Amygdala (tissue), 56 donors: ENCODE measurements around the gene NMRK1.
A peak's percentile ranks its signal among the peaks of the same experiment; 100 is the strongest.

Source experiments
- DNase-seq, 56 donors: peaks; one replicate each; lab custom pipeline; 2025; lab: John Stamatoyannopoulos, UW

The NMRK1 gene

GRCh38 chr9:75064307-75065025, 23.5 kb downstream of the NMRK1 start:
- DNase-seq: peak in 13 of 56 donors; percentile 2 to 64 (median 17)

GRCh38 chr9:75063556-75064305, 24.2 kb downstream of the NMRK1 start:
- no peak for DNase-seq

DNA sequence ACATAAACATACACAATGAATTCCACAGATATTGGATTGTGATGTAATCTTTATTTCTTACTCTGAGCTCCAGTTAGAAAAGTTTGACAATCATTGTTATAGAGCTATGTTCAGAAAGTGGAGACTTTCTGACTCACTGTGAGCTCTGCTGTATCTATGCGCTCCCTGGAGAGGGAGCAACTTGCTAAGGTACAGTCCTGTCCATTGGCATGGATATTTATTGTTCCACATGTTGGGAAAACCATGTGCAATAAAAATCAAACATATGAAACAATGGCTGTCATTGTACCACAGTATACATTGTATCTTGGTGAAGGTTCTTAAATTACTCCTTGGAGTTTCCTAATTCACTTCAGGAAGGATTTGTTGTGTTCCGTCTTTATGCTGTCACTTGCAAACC, 26.8 kb downstream of the NMRK1 start:
- no peak for DNase-seq

DNA sequence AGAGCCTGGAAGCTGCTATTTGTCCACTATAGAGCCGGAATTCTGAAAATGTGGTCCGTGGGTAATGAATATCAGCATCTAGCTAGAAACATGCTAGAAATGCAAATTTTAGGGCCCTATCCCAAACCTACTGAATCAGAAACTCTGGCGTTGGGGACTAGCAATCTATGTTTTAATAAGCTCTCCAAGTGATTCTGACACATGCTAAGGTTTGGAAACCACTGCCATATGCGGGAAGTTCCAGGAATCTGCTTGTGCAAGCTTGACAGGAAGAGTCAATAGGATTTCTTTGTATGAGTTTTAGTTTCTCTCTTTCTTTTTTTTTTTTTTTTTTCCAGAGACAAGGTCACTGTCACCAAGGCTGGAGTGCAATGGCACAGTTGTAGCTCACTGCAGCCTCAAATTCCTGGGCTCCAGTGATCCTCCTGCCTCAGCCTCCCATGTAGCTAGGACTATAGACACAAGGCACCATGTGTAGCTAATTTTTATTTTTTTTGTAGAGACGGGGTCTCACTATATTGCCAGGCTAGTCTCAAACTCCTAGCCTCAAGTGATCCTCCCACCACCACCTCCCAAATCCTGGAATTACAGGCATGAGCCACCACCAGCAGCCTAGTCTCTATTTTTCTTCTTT, 33.5 kb downstream of the NMRK1 start:
- DNase-seq: no peak

DNA sequence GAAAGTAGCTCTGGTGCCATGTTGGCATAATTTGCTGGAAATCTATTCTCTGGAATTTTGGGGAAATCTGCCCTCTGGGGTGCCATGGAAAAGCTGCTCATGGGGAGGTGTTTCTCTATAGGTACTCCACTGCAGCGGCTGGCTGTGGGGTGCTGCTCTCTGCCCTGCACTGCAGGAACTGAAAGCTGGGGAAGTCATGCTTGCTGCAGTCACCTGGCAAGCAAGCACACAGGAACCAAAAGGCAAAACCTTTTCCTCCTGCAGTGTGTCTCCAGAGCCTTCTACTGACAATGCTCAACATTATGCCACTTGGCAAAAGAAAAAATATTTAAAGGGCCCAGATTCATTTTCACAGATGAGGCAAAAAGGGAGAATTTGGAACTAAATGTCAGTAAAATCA, 34.1 kb downstream of the NMRK1 start:
- no peak for DNase-seq

- no peak for DNase-seq
These were observed 36.7 kb downstream of the NMRK1 start for GRCh38 chr9:75051285-75051684.

DNA sequence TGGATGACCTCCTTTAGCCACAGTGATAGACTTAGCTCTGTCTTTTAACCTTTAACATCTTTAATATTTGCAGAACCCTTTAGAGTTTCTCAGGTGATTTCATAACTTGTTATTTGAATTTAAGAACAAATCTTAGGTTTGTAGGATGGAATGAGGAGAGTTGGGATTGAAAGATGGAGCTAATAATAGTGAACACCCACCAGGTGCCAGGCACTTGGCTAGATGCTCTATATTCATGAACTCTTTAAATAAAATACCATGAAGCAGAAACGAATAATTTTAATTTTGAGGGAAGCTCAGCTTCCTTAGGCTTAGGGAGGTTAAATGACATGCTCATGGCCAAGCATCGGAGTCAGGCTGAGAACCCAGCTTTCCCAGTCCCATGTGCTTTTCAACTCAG, 40.4 kb downstream of the NMRK1 start:
- no peak for DNase-seq

DNA sequence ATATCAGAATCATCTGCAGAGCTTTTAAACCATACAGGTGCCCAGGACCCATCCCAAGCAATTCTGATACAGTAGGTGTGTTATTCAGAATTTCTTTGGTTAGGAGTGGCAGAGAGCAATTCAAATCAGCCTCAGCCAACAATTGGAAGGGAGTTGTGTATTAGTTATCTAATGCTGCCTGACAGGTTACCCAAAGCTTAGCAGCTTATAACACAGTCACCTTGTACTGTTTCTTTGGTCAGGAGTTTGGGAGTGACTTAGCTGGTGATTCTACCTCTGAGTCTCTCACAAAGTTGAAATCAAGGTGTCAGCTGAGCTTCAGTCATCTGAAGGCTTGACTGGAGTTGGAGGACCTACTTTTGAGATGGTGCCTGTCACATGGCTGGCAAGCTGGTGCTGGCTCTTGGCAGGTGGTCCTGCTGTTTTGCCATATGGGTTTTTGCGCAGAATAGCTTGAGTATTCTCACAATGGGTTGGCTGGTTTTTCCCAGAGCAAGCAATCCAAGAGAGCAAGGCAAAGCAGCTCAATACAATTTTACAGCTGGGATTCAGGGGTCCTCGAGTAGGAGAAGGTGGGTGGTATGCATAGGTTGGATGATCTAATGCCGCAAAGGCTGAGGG, 41.1 kb downstream of the NMRK1 start:
- peak in 1 of 56 donors; percentile 7 for DNase-seq

- DNase-seq: no peak
These were observed 46.9 kb downstream of the NMRK1 start for GRCh38 chr9:75041041-75041440.

GRCh38 chr9:75039801-75040200, 48.2 kb downstream of the NMRK1 start:
- DNase-seq: no peak

- DNase-seq: no peak
These were observed 48.9 kb downstream of the NMRK1 start for GRCh38 chr9:75039009-75039408.

DNA sequence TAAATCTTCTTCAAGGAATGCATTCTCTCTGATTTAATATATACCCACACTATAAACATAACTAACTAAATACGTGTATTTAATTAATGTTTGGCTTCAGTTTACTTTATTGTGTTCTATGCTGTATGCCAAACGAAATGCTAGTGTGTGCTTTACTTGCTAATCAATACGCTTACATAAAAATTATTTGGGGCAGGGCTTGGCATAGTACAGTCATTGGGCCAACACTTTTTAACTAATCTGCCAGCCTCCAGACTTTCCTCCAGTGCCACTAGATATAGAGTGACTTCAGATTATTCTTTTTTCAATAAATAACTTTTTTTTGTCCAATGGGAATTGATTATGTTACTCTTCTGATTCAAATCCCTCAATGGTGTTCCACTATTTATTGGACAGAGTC, 51.2 kb downstream of the NMRK1 start:
- no peak for DNase-seq

DNA sequence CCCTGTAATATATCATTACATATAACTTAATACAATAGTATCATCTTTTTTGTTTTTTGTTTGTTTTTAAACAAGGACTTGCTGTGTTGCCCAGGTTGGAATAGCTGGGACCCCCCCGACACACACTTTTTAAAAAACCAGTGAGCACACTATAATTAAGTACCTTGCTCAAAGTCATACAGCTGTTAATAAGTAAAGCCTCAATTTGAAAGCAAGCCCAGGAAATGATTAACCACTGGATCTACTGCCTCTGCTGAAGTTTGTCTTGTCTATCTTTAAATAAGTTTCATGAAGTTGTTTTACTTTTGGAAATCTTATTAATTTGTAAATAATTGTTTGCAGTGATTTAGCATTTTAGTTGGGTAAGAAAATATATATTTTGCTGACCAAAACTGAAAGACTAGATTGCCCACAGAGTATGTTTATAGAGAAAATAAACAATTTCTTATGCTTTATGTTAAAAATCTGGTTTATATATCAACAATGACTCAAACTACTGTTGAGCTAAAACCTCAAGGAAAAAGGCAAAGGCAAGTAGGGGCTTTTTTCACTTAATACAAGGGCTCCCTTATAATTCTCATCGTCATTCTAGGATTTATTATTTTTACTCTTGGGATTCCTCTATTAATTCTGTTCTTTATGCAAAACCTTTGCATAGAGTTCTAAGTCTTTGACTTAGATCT, 54.0 kb downstream of the NMRK1 start:
- no peak for DNase-seq

GRCh38 chr9:75027187-75028107, 60.5 kb downstream of the NMRK1 start:
- DNase-seq: peak in 44 of 56 donors; percentile 10 to 77 (median 50)

DNA sequence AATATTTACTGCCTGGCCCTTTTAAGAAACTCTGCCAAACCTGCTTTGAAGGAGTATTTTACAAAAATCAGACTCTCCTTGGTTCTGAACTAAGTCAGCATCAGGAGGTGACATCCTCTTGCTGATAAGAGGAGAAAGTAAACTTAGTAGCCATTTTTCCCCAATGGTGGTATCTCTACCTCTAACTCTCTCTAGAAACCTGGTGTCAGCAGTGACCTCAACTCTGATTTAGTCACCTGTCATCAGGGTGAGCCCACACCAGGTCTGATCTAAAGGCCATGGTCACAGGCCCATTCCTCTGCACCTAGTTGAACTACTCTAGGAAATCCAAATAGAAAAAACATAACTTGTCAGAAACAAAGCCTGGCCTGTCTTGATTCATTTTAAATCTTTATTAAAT, 64.1 kb downstream of the NMRK1 start:
- DNase-seq: no peak

GRCh38 chr9:75019654-75020053, 68.3 kb downstream of the NMRK1 start:
- no peak for DNase-seq

DNA sequence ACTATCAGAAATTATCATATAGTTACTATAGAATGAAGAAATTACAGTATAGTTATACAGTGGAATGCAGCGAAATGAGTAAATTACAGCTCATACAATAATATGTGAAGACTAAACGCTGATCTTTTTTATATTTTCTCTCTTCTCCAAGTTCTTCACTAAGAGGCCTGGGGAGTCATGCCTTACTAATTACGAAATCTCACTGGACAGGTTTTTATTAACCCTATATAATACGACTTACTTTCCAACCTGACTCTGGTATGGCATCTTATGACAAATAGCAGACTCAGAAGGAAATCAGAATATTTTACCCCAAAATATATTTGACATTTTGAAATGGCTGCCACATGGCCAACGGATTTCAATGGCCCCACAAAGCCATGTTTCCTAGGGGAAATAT, 68.9 kb downstream of the NMRK1 start:
- no peak for DNase-seq

DNA sequence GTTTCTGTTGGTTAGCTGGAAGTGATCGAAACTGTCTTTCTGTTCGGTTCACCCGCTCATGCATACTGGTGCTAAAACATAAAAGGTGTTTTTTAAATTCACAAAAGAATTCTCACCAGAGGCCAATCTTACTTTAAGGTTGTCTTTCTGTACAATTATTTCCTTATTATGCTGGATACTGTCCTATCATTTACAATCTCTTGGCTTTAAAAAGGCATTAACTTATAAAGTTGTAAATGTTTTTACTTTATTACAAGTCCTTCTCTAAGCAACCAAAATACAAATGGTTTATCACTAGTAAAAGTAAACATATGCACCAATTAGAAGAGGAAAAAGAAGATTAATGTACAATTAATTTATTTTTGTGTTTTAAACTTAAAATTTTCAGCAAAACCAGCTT, 70.6 kb downstream of the NMRK1 start:
- no peak for DNase-seq

DNA sequence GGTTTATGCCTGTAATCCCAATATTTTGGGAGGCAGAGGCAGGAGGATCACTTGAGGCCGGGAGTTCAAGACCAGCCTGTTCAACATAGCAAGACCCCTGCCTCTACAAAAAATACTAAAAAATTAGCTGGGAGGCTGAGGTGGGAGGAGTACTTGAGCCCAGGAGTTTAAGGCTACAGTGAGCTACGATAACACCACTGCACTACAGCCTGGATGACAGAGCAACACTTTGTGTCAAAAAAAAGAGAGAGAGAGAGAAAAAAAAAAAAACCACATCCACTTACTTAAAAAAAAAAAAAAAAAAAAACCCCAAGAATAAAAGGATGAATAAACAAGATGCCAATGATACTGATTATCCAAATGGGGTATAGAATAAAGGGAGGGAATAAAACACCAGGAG, 74.2 kb downstream of the NMRK1 start:
- no peak for DNase-seq
